CD4-positive, alpha-beta T cell treated with Interleukin-21 for 1 hour (primary cell): ENCODE results near the gene ST8SIA2.
A peak's percentile ranks its signal among the peaks of the same experiment; 100 is the strongest.

ENCODE experiments used
- DNase-seq: peaks from one replicate; pipeline ENCODE4 v3.0.0-alpha.2; 2020

Gene ST8SIA2, protein sequence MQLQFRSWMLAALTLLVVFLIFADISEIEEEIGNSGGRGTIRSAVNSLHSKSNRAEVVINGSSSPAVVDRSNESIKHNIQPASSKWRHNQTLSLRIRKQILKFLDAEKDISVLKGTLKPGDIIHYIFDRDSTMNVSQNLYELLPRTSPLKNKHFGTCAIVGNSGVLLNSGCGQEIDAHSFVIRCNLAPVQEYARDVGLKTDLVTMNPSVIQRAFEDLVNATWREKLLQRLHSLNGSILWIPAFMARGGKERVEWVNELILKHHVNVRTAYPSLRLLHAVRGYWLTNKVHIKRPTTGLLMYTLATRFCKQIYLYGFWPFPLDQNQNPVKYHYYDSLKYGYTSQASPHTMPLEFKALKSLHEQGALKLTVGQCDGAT

DNA sequence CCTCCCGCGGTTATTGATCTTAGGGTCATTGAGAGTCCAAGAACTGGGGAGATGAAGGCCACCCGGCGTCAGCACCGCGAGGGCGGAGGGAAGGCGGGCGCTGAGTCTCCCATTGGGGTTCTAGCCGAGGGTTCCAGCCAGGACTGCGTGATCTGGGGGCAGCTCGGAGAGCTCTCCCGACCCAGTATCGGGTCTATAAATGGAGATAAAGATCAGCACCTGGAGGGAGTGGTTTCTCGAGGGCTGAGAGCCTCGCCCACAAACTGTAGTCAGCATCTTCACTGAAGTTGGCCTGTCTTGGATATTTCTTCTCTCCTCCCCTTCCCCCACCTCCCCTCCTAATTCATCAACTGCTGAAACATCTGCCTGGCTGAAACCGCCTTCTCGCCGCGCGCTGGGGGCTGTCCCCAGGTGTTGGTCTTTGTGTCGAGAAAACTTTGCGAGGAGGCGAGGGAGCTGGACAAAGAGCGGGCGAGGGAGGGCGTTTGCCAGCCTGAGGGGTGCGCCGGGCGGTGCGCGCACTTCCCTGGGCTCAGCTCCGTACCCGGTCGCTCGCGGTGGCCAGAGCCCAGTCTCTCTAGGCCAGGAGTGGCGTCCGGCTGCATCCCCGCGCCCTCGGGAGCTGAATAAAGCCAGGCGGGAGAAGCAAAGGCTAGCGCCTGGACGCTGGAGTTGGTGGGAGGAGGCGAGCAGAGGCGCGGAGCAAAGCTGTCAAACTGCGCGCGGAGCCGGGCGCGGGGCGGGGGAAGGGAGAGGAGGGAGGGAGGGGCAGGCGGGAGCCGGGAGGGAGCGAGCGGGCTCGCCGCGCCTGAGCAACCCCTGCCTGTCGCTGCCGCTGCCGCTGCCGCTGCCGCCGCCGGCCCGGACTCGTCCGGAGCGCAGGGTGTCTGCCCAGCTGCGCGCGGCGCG, at the start of gene ST8SIA2:
ST8SIA2 (plus strand) TSS at position 811 of the 909 bp plus-strand sequence. CDS start 184 bp downstream, outside the sequence.
- DNase-seq = no peak

DNA sequence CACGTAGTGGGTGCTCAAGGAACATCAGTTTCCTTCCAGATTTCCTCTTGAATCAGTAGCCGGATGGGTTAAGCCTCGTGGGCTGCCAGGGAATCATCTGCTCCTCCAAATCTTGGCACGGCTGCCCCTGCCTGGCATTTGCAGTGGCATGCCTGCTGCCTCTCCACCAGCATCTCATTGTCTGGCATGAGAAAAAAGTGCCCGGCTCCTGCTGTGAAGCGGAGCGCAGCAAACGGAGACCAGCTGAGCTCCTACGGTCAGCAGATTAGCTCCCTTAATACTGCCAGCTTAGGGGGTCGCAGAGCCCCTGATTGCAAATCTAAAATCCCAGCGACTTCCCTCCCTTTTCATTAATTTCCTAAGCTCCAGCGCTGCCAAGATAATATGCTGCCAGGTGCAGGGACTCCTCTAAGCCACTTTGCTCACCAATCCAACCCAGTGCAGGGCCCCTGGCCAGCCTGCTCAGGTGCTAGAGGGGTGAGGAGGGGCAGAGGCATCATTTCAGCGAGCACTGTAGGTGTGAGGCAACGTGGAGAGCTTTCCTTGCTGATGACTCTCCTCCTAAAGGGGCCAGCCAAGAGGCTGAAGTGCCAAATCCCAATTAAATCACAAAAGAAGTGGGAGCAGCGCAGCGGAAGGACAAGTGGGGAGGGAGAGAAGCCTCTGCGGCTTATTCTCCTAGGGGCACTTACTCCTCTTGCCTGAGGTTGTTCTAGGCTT, 49.6 kb upstream of the ST8SIA2 start:
- no peak for DNase-seq

DNA sequence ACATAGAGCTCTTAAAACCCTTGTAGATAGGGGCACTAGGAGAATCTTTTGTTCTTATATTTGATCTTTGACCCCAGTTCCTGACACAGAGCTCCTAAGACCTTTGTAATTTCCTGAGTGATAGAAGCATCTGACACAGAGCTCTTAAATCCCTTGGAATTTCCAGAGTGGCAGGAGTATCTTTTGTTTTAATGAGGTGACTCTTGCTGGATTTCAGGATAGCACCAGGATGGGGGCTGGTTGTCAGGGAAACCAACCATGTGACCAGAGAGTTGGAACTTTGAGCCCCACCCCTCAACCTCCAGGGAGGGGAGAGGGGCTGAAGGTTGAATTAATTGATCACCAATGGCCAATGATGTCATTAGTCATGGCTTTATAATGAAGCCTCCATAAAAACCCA, 47.6 kb upstream of the ST8SIA2 start:
- no peak for DNase-seq

DNA sequence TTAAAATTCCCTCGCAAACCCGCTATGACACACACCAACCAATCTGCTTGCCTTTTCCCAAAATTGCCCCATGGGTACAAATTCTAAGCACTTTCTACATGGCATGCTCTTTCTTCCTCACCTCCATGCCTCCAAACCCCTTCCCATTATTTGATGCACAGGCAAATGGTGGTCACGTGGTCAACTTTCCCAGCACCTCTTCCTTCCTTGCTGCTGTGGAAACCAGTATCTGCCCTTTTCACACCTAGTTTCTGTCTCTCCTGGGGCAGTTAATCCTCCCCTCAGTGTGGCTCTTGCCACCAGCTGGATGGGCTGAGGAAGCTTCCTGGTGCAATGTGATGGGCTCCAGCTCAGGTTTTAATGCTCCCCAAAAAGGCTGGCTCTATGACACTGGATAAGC, 38.4 kb upstream of the ST8SIA2 start:
- no peak for DNase-seq

DNA sequence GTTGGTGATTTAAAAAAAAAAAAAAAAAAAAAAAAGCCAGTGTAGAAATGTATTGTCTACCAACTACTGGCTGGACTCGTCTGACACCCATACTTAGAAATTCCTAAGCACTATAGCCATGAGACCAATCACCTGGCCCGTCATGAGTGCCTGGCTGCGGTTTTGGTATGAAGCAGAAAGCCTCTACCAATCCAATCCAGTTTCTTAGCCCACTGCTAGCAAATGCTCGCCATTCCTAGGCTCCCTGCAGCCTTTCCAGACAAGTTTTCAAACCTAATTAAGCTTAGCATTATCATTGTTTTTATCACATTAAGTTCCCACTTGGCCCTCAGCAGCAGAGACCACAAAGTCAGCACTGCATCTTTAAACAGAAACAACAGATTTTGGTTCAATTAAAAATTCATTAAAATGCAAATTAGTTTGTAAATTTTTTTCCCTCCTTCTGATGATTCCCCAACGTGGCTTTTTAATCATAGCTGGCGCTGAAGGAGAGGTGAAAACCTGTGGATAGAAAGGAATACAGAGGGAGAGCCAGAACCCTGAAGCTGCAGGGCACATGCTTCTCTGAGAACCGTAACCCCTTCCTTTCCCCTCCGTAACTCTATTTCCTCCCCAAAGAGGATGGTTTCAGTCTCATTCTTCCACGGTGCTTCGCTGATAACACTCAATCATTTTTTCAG, 32.2 kb upstream of the ST8SIA2 start:
- no peak for DNase-seq

DNA sequence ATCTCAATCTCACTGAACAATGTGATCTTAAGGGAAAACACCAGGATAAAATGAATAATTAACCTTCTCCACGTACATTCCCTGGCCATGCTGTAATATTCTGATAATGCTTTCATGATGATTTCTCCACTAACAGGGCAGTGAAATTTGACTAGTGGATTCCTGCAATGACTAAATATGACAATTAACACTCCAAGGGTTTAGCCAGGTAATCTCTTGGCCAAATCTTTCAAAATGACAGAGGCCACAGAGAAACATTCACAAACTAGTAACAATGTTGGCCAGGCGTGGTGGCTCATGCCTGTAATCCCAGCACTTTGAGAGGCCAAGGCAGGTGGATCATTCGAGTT, 31.7 kb upstream of the ST8SIA2 start:
- DNase-seq = no peak

DNA sequence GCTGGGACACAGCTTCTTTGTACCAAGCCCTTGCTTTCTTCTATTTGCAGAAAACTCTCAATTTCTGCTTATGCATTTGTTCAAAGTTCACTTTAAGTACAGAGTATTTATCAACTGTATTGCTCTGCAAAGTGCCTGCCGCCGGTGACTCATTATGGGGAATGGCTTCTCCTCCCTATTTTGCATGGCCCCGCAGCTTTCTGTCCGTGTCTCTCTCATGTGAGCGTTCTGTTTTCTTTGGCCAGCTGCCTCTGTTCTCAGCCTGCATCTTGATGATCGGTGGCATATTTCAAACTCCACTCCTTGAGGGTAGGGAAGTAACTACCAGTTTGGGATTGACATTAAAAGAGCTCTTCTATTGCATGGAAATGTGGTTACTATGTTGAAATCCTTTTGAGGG, 28.6 kb upstream of the ST8SIA2 start:
- no peak for DNase-seq

DNA sequence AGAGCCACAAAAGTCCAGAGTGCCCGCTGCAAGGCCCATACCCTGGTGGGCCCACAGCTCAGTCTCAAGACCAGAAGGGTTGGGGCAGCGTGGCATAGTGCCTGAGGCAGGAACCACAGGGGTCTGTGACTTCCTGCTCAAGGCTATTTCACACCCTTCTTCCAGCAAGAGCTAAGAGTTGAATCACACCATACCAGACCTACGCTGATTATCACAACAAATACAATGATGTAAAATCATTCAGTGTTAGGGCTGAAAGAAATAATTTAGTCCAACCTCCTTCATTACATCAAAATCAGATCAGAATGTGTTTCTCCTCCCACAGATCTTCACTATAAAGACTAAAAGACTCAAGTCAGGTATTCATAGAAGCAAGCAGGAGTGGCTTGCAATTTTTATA, 27.8 kb upstream of the ST8SIA2 start:
- DNase-seq = no peak

DNA sequence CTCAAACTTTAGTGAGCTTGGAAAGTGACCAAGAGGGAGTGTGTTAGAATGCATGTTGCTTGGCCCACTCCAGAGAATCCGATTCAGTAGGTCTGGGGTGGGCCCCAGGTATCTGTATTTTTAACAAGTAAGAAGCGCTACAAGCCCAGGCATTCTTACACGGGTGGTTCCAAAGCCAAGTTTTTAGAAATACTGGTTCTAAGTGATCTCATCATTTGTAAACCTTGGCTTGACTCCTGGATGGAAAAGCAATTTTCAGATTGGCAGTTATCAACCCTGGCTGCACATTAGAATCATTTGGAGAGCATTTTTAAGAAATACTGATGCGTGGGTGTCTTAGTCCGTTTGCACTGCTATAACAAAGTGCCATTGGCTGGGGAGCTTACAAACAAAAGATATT, 27.3 kb upstream of the ST8SIA2 start:
- DNase-seq = no peak

DNA sequence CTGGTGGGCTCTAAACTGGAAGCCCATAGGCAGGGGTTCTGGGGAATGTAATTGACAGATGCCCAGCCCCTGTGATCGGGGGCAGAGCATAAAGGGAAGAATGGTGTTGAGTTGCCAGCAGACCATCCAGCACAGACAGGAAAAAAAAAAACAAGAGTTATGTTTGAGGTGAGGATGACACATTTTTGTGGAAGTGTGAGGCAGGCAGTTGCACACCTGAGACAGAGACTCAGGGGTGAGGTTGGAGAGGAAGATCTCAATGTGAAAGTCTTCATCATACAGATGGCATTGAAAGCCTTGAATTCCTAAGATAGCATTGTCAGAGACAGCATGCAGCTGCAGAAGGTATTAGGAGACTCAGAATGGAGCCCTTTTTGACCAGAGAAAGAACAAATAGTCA, 18.6 kb upstream of the ST8SIA2 start:
- no peak for DNase-seq

DNA sequence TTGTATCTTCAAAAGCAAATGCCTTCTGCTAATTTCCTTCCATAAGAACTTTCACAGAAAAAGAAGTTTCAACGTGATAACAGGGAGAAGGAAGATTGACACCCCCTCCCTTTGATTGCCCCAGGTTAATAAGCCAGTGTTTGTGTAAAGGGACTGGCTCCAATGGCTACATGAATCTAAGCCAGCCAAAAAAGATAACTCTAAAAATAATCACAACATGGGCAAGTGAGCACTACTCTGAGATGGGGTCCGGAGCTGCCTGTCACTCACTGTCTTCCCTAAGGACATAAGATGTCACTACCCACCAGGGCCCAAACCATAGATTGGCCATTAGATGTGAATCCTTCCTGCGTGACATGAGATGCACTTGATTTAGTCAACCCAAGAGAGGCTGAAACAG, 17.6 kb upstream of the ST8SIA2 start:
- no peak for DNase-seq

DNA sequence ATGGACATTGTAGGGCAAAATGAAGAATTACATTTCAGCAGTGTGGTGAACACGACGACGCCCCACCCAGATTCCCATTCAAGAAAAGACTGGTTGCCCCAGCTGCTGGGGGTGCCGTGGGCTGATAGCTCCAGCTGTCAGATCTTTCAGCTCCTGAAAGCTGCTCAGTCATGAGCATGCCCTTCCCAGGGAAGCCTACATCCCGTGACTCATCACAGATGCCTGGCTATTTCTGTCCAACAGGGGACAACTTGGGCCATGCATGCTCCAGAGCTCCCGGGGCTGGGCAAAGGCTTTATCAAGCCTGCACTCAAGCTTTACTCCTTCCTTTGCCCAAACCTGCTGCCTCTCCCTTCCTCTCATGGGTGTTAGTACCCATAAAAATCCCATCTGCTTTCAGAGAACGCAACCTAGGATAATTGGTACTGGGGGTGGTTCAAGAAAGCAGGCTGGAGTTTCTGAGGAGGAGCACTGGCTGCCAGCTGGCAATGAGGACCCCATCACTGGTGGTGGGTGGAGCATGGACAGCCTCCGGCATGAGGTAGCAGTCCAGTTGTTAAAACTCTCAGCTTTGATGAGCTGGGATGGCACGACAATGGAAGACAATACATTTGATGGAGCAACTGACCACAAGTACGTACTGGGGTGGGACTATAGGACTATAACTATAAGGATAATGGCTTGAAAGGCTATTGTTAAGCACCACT, 16.4 kb upstream of the ST8SIA2 start:
- DNase-seq = no peak

DNA sequence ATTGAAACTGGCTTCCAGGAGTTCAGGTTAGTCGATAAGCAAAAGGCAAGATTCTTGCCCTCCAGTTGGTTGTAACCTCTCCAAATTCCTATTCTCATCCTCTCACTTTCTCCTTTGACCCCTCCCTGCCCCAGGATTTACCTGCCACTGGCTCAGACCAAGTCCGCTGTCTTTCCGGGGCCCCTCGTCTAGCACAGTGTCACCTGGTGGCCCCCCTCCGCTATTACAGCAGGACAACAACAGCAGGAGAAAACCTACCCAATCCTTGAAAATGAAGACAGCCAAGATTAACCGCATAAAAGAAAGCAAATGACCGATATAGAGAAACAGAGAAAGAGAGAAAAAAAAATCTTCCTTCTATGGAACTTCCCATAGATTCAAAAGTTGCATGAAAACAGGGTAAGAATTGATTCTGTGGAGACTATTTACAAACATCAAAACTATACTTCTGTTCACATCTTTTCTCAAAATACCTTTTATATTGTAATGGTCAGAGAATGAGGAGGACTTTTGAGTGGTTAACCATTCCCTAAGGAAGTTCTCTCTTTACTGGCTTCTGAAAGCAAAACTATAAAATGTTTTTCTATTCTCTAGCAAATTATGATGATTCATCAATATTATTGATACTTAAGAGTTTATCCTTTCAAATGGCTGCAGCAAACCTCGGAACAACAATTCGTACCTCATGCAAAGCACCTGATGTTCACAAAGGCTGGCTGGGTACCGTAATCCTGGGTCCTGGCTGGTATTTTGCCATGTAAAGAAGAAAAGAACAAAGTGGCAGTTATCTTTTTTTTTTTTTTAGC, 10.0 kb upstream of the ST8SIA2 start:
- DNase-seq = peak; percentile 20

DNA sequence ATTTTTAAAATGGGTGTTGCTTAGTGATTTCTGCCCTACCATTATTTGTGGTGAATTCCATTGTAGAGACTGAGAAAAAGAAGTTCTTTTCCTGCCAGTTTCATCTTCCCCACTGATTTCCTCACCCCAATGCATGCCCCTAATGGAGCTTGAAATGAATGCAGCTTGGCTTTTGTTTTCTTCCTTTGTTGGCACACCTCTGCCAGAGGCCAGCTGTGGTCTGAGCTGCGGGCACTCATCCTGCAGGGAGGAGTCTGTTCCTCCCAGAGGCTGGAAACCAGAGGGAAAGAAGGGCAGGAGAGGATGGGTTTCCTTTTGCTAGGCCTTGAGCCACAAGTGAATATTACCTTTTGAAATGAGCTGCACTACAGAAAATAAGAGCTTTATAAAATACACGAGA, 9.3 kb upstream of the ST8SIA2 start:
- DNase-seq = no peak

DNA sequence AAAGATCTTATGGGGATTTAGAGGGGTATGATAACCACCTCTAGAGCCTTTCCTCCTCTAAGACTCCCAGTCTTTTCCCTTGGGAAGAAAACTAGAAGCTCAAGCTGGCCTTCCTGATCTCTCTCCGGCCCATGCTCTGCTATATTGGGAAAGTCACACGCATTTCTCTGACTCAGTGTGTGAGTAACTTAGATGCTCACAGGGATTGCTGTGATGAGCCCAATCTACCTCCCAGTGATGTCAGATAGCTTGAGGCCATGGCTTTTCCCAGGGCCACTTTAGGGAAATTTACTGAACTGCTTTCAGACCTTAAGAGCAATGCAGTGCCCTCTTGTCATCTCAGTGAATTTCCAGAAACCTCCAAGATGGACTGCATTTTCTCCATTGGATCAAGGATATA, 8.6 kb upstream of the ST8SIA2 start:
- DNase-seq = no peak

DNA sequence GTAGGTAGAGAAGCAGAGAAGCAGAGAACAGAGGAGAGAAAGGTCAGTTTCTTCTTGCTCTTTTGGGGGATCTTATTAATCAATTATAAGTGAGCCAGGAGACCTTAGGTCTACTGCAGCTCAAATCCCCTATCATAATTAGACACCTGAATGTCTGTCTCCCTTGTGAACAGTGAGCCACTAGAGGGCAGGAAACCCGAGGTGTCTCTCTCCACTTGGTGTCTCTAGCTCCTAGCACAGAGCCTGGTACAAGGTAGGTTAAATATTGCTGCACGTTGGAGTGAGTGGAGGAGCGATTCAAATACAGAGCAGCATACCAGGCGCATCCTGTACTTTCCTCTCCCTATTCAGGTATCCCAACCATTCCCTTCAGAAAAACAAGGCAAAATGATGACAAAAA, 2.0 kb upstream of the ST8SIA2 start:
- DNase-seq = no peak

DNA sequence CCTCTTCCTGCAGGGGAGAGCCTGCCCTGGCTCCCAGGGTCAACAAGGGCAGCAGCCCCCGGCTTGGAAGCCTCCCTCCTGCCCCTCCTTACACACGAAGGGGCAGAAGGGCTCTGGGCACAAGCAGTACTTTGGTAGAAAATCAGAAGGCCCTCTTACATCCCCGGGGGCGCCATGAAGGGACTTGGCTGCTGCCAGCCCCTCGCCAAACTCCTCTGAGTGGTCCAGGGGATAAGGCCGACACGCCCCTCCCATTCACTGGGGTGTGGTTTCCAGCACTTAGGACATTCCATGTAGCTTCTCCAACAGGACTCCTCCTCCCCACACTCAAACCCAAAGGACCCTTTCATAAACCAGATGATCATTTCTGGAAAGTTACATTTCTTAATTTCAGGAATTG, 1.2 kb upstream of the ST8SIA2 start:
- no peak for DNase-seq

DNA sequence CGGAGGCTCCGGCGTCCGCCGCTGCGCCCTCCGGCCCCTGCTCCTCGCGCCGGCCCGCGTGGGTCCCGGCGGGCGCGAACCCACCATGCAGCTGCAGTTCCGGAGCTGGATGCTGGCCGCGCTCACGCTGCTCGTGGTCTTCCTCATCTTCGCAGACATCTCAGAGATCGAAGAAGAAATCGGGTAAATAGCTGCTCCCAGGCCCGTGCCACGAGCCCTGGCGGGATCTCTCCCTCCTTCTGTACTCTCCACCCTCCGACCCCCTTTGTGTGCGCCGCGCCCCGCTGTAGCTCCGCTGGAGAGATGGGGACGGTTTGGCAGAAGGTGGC, 263 bp downstream of the ST8SIA2 start:
- no peak for DNase-seq

DNA sequence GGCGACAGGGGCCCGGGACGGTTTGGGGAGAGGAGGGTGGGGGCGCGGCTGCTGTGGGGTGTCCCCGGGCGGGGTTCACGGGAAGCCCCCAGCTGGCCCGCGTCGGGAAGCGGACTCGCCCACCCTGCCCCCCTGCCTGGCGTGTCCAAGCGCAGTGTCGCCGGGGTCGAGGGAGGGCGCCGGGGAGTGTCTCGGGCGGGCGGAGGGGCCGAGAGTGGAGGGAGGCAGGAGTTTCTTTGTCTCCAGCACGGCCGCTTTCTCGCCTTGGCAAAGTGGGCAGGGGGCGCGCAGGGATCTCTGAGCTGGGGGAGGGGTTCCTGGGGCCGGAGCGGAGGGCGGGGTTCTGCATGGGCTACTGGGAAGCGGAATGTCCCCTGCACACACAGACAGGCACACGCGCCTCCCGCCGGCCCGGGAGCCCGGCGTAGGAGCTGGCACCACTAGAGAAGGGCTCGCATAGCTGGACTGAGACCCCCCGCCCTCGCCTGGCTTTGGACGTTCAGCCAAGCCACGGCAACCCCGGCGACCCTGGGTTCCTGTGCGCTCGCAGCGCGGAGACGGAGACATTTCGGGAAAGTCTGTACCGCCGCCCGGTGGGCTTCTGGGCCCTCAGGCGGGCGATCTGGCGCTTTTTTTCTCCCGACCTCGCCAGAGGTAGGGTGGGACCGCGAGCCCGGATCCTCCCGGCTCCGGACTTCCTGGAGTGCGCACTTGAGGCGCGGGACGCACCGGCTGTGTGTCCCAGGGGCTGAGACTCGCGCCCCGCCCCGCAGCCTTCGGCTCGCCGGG, 822 bp downstream of the ST8SIA2 start:
- no peak for DNase-seq

DNA sequence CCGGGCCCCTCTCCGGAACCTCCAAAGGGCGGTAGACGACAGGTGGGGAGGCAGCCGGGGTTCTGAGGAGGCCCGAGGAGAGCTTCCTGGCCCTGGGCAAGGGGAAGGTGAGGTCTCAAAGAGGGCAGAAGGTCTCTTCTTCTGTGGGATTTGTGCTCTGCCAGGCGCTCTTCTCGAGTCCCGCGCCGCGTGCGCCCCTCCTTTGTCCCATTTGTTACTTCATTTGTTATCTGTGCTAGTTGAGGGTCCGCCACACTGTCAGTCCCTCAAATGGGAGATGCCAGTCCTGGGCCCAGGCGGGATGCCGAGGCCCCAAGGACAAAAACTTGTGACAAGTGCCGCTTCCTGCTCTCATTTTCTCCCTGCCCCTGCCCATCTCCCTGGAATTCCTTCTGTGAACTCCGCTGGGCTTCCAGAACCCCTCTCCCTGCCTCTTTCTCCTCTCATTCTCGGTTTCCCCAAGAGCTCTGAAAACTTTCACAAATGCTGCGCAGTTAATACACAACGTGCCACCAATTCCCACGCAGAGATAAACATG, 1.5 kb downstream of the ST8SIA2 start:
- DNase-seq = no peak
